Liver (tissue), 9 donors: ENCODE measurements around the gene CEACAM21. TPM values are rescaled to one million over a fixed set of nuclear protein-coding genes. Genes with fewer than 3 reads are reported as not detected.

Source experiments
- DNase-seq: peaks from one replicate; pipeline ENCODE4 v3.0.0-alpha.2; 2017; ENCODE audit warnings: low spot score
- H3K27ac ChIP-seq, 2 donors: one replicate each; pipeline ENCODE4 v1.7.0; 2013; ENCODE audit warnings: inconsistent platforms in 2 of 2, low read length in 2 of 2, control low read depth in 1 of 2, low read depth in 1 of 2, mild to moderate bottlenecking in 1 of 2
- H3K27me3 ChIP-seq, 4 donors: one replicate each; pipeline versions ENCODE4 v1.6.1 to v1.7.0; 2013; ENCODE audit warnings: low read length in 3 of 4, inconsistent platforms in 1 of 4, mild to moderate bottlenecking in 1 of 4, moderate library complexity in 1 of 4; ENCODE audit not compliant: control insufficient read depth in 4 of 4, insufficient read depth in 4 of 4
- H3K36me3 ChIP-seq, 4 donors: one replicate each; pipeline versions ENCODE4 v1.6.1 to v1.7.0; 2013; ENCODE audit warnings: low read length in 3 of 4, mild to moderate bottlenecking in 3 of 4, low read depth in 1 of 4, moderate library complexity in 1 of 4; ENCODE audit not compliant: control insufficient read depth in 4 of 4, insufficient read depth in 3 of 4
- H3K4me1 ChIP-seq, 4 donors: one replicate each; pipeline versions ENCODE4 v1.6.1 to v1.7.0; 2013; ENCODE audit warnings: low read length in 3 of 4, mild to moderate bottlenecking in 3 of 4, moderate library complexity in 1 of 4; ENCODE audit not compliant: control insufficient read depth in 4 of 4, insufficient read depth in 4 of 4
- H3K4me3 ChIP-seq, 3 donors: one replicate each; pipeline versions ENCODE4 v1.6.1 to v1.7.0; 2013; ENCODE audit warnings: low read length in 3 of 3, control low read depth in 1 of 3, low read depth in 1 of 3, mild to moderate bottlenecking in 1 of 3
- H3K9ac ChIP-seq, 2 donors: one replicate each; pipeline ENCODE4 v1.7.0; 2013; ENCODE audit warnings: low read length in 2 of 2, mild to moderate bottlenecking in 2 of 2, moderate library complexity in 2 of 2, control low read depth in 1 of 2, low read depth in 1 of 2
- H3K9me3 ChIP-seq, 4 donors: one replicate each; pipeline versions ENCODE4 v1.6.1 to v1.7.0; 2013; ENCODE audit warnings: low read length in 3 of 4; ENCODE audit not compliant: control insufficient read depth in 4 of 4
- EGR1 ChIP-seq, 2 donors: IDR thresholded peaks; 2 replicates each; pipeline ENCODE4 v1.6.1; 2016 to 2018; ENCODE audit warnings: antibody characterized with exemption in 2 of 2, low read depth in 2 of 2
- FOXA1 ChIP-seq: IDR thresholded peaks from 2 replicates; pipeline ENCODE4 v1.6.1; 2016; ENCODE audit warnings: antibody characterized with exemption
- GABPA ChIP-seq, 2 donors: IDR thresholded peaks in 1 of 2; conservative IDR thresholded peaks in 1 of 2; 2 replicates each; pipeline ENCODE4 v1.6.1; 2016; ENCODE audit warnings: antibody characterized with exemption in 2 of 2, mild to moderate bottlenecking in 1 of 2, moderate library complexity in 1 of 2
- HNF4A ChIP-seq, 2 donors: conservative IDR thresholded peaks; 2 replicates each; pipeline ENCODE4 v1.6.1; 2016; ENCODE audit warnings: antibody characterized with exemption in 2 of 2, mild to moderate bottlenecking in 2 of 2
- HNF4G ChIP-seq: IDR thresholded peaks from 2 replicates; pipeline ENCODE4 v1.6.1; 2016; ENCODE audit warnings: antibody characterized with exemption
- JUND ChIP-seq, 2 donors: IDR thresholded peaks; 2 replicates each; pipeline ENCODE4 v1.6.1; 2016; ENCODE audit warnings: antibody characterized with exemption in 2 of 2
- NR2F2 ChIP-seq: IDR thresholded peaks from 2 replicates; pipeline ENCODE4 v1.6.1; 2016; ENCODE audit warnings: antibody characterized with exemption
- RAD21 ChIP-seq, 2 donors: IDR thresholded peaks; 2 replicates each; pipeline ENCODE4 v1.6.1; 2016; ENCODE audit warnings: antibody characterized with exemption in 2 of 2, mild to moderate bottlenecking in 2 of 2
- SP1 ChIP-seq: IDR thresholded peaks from 2 replicates; pipeline ENCODE4 v1.6.1; 2018; ENCODE audit warnings: antibody characterized with exemption, mild to moderate bottlenecking
- TAF1 ChIP-seq: conservative IDR thresholded peaks from 2 replicates; pipeline ENCODE4 v1.6.1; 2016; ENCODE audit warnings: antibody characterized with exemption, mild to moderate bottlenecking
- WGBS: extraction: QIAGEN DNeasy Blood & Tissue Kit; methylation state at CpG from one replicate; pipeline ENCODE4 v1.1.7; 2013; 5-methylcytosine and 5-hydroxymethylcytosine counted together
- polyA plus RNA-seq, 2 donors: library from polyadenylated mRNA; stranded (reverse) in 1 of 2; unstranded in 1 of 2; fragments of 200-250 nt in 1 of 2; fragments of >200 nt in 1 of 2; fragmentation: Nextera tagmentation in 1 of 2; extraction: Ambion mirVana in 1 of 2; gene quantifications; one replicate each; pipeline versions ENCODE4 v1.2.1 to v1.2.3, GENCODE V29; 2013 to 2015
- total RNA-seq, 2 donors: library from RNA; depleted of rRNA; stranded (reverse); fragments of >200 nt; gene quantifications; one replicate each; pipeline ENCODE4 v1.2.3, GENCODE V29; 2014
- TF ChIP-seq, protein P1 (sequence below): IDR thresholded peaks from 2 replicates; pipeline ENCODE4 v1.6.1; 2016; ENCODE audit warnings: antibody characterized with exemption
- TF ChIP-seq, protein P2 (sequence below): IDR thresholded peaks from 2 replicates; pipeline ENCODE4 v1.6.1; 2016; ENCODE audit warnings: antibody characterized with exemption, mild to moderate bottlenecking
- TF ChIP-seq, protein P3 (sequence below): IDR thresholded peaks from 2 replicates; pipeline ENCODE4 v1.6.1; 2016; ENCODE audit warnings: antibody characterized with exemption
- TF ChIP-seq, protein P4 (sequence below): fragments of 150-350 bp; IDR thresholded peaks from 2 replicates; pipeline ENCODE4 v1.5.1; 2017; ENCODE audit warnings: improper control_type of control experiment, low read depth, low read length; ENCODE audit not compliant: missing input control
- donor health status: healthy.
- donor health status: healthy.
- donor health status: healthy.
- donor health status: healthy.
- donor health status: healthy.

Gene CEACAM21
- 1 to 10 TPM; 1.8 to 2.5 TPM for total RNA-seq
- 1 to 10 TPM in 1 of 2 donors, under 1 TPM in 1; 0.58 to 1.8 TPM for polyA plus RNA-seq

DNA sequence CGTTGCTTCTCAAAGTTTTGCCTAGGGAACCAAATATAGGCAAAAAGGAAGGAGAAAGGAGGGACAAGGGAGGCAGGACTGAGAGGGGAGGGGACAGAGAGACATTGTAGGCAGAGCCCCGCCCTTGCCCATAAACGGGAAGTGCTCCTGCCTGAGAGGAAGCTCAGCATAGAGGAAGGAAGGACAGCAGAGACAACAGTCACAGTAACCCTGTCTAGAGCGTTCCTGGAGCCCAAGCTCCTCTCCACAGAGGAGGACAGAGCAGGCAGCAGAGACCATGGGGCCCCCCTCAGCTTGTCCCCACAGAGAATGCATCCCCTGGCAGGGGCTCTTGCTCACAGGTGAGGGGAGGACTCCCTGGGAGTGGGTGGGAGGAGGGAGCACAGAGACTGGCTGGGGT, at the start of gene CEACAM21:
CEACAM21 (plus strand) TSS at position 169 of the 400 bp plus-strand sequence; CDS start at position 278, 109 bp downstream.
- no peaks in the 10 kb centered on the region for H3K36me3 ChIP-seq

DNA sequence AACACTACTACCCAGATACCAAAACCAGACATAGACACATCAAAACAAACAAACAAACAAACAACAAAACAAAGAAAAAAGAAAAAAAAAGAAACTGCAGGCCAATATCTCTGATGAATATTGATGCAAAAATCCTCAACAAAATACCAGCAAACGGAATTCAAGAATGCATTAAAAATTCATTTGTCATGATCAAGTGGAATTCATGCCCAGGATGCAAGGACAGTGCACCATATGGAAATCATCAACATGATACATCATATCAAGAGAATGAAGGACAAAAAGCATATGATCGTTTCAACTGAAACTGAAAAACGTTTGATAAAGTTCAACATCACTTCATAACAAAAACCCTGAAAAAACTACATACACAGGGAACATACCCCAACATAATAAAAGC, 48.9 kb upstream of the CEACAM21 start:
- no peak overlapping the region for H3K4me3 ChIP-seq
- H3K4me1 ChIP-seq = no peaks in the 10 kb centered on the region
- peaks cover 0 to 8% (median 2%) of the 10 kb centered on the region in 4 donors for H3K27me3 ChIP-seq
- TF ChIP-seq NR2F2 (no peak), EGR1 (IDR thresholded peaks at IDR 0.05; ENCODE audit: low read depth in 2 of 2) (no peak), SP1 (no peak), HNF4G (no peak), RAD21 (IDR thresholded peaks at IDR 0.05) (no peak), JUND (IDR thresholded peaks at IDR 0.05) (no peak), GABPA (IDR thresholded peaks at IDR 0.05 in 1 of 2, conservative IDR thresholded peaks at IDR 0.05 in 1 of 2) (no peak), HNF4A (conservative IDR thresholded peaks at IDR 0.05) (no peak), TAF1 (no peak)
- TF ChIP-seq, protein P1, sequence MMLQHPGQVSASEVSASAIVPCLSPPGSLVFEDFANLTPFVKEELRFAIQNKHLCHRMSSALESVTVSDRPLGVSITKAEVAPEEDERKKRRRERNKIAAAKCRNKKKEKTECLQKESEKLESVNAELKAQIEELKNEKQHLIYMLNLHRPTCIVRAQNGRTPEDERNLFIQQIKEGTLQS = no peak
- TF ChIP-seq, protein P2, sequence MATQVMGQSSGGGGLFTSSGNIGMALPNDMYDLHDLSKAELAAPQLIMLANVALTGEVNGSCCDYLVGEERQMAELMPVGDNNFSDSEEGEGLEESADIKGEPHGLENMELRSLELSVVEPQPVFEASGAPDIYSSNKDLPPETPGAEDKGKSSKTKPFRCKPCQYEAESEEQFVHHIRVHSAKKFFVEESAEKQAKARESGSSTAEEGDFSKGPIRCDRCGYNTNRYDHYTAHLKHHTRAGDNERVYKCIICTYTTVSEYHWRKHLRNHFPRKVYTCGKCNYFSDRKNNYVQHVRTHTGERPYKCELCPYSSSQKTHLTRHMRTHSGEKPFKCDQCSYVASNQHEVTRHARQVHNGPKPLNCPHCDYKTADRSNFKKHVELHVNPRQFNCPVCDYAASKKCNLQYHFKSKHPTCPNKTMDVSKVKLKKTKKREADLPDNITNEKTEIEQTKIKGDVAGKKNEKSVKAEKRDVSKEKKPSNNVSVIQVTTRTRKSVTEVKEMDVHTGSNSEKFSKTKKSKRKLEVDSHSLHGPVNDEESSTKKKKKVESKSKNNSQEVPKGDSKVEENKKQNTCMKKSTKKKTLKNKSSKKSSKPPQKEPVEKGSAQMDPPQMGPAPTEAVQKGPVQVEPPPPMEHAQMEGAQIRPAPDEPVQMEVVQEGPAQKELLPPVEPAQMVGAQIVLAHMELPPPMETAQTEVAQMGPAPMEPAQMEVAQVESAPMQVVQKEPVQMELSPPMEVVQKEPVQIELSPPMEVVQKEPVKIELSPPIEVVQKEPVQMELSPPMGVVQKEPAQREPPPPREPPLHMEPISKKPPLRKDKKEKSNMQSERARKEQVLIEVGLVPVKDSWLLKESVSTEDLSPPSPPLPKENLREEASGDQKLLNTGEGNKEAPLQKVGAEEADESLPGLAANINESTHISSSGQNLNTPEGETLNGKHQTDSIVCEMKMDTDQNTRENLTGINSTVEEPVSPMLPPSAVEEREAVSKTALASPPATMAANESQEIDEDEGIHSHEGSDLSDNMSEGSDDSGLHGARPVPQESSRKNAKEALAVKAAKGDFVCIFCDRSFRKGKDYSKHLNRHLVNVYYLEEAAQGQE = no peak
- TF ChIP-seq, protein P3, sequence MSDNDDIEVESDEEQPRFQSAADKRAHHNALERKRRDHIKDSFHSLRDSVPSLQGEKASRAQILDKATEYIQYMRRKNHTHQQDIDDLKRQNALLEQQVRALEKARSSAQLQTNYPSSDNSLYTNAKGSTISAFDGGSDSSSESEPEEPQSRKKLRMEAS = no peak
- DNase-seq = no peak
- H3K36me3 ChIP-seq = no peaks in the 10 kb centered on the region
- H3K27ac ChIP-seq = no peak overlapping the region
- H3K9me3 ChIP-seq = peaks cover 0 to 4% (median 0%) of the 10 kb centered on the region in 4 donors
- H3K9ac ChIP-seq = no peak overlapping the region
- 34% methylated on average over 3 of the region's 3 CpGs for WGBS

More for the DNA sequence above, at the start of gene CEACAM21:
- H3K27ac ChIP-seq = peak within 1 kb of the TSS; percentile 6 to 56
- no peaks in the 10 kb centered on the region for H3K4me1 ChIP-seq
- no peak within 1 kb of the TSS for H3K4me3 ChIP-seq
- DNase-seq = no peak
- WGBS = 19% methylated on average over 4 of the region's 4 CpGs
- H3K27me3 ChIP-seq = peaks cover 0 to 3% (median 0%) of the 10 kb centered on the region in 4 donors
- TF ChIP-seq EGR1 (IDR thresholded peaks at IDR 0.05; ENCODE audit: low read depth in 2 of 2) = no peak
- peak; percentile 23 for TF ChIP-seq TAF1
- H3K9me3 ChIP-seq = no peaks in the 10 kb centered on the region
- H3K9ac ChIP-seq = no peak within 1 kb of the TSS

DNA sequence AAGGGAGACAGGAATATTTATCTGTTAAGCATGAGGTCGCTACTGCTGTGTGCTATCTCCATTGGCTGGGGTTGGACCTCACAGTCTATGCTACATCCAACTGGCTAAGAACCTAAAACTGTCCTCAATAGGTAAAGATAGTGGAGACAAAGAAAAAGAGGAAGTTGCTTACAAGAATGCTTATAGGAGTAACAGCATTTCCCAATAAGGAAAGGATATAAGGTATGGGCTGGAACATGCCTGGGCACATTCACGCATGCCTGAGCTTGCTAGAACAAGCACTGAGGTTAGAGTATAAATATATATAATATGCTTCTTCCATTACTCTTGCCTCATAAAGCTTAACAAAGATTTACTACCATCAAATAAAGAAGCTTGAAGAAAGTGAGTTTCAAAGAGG, 47.9 kb upstream of the CEACAM21 start:
- Histone ChIP-seq H3K9ac (no peak overlapping the region), H3K27me3 (peaks cover 0 to 8% (median 1%) of the 10 kb centered on the region in 4 donors)

More for the DNA sequence above, 47.9 kb upstream of the CEACAM21 start:
- Histone ChIP-seq H3K4me3 (no peak overlapping the region), H3K27ac (no peak overlapping the region), H3K36me3 (no peaks in the 10 kb centered on the region), H3K4me1 (no peaks in the 10 kb centered on the region), H3K9me3 (peaks cover 0 to 4% (median 0%) of the 10 kb centered on the region in 4 donors)
- TF ChIP-seq NR2F2 (no peak), FOXA1 (no peak), SP1 (no peak), GABPA (IDR thresholded peaks at IDR 0.05 in 1 of 2, conservative IDR thresholded peaks at IDR 0.05 in 1 of 2) (no peak)
- TF ChIP-seq, protein P4, sequence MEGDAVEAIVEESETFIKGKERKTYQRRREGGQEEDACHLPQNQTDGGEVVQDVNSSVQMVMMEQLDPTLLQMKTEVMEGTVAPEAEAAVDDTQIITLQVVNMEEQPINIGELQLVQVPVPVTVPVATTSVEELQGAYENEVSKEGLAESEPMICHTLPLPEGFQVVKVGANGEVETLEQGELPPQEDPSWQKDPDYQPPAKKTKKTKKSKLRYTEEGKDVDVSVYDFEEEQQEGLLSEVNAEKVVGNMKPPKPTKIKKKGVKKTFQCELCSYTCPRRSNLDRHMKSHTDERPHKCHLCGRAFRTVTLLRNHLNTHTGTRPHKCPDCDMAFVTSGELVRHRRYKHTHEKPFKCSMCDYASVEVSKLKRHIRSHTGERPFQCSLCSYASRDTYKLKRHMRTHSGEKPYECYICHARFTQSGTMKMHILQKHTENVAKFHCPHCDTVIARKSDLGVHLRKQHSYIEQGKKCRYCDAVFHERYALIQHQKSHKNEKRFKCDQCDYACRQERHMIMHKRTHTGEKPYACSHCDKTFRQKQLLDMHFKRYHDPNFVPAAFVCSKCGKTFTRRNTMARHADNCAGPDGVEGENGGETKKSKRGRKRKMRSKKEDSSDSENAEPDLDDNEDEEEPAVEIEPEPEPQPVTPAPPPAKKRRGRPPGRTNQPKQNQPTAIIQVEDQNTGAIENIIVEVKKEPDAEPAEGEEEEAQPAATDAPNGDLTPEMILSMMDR = no peak
- TF ChIP-seq, protein P1 = no peak
- WGBS = 58% methylated on average over 2 of the region's 2 CpGs
- no peak for DNase-seq
